Hypothalamus (tissue), 51 donors: Measurements from ENCODE around the gene TOMM40L.

Source experiments
- DNase-seq, 51 donors: peaks; one replicate each; lab custom pipeline; 2025; lab: John Stamatoyannopoulos, UW

TOMM40L gene

GRCh38 chr1:161225534-161226319 is at the start of gene TOMM40L:
Gene TOMM40L, plus strand, starts transcription at chr1:161226060. Its CDS starts 430 bp downstream, at chr1:161226490.
- peak; percentile 31 to 94 (median 81) for DNase-seq

- no peak for DNase-seq
Measured at GRCh38 chr1:161176468-161177111, 49.3 kb upstream of the TOMM40L start.

- peak; percentile 45 to 94 (median 84) for DNase-seq
Measured at GRCh38 chr1:161177112-161177935, 48.5 kb upstream of the TOMM40L start, which contains the start of gene B4GALT3. Gene B4GALT3, minus strand, starts transcription at chr1:161177507. Its CDS starts 1,447 bp downstream, at chr1:161176060.

GRCh38 chr1:161177936-161178244 is 48.0 kb upstream of the TOMM40L start:
- DNase-seq: peak in 1 of 51 donors; percentile 57

GRCh38 chr1:161179698-161180097 is 46.2 kb upstream of the TOMM40L start:
- no peak for DNase-seq

- DNase-seq: no peak
Measured at GRCh38 chr1:161180639-161181038, 45.2 kb upstream of the TOMM40L start.

- DNase-seq: no peak
Measured at GRCh38 chr1:161182214-161182613, 43.6 kb upstream of the TOMM40L start.

- DNase-seq: peak in 30 of 51 donors; percentile 11 to 70 (median 34)
Measured at GRCh38 chr1:161185282-161185682, 40.6 kb upstream of the TOMM40L start.

- peak in 2 of 51 donors; percentile 13 to 36 for DNase-seq
Measured at GRCh38 chr1:161185732-161186311, 40.0 kb upstream of the TOMM40L start.

- peak in 2 of 51 donors; percentile 15 to 23 for DNase-seq
Measured at GRCh38 chr1:161187311-161187710, 38.5 kb upstream of the TOMM40L start.

- DNase-seq: no peak
Measured at GRCh38 chr1:161188381-161188780, 37.5 kb upstream of the TOMM40L start.

- no peak for DNase-seq
Measured at GRCh38 chr1:161189036-161189435, 36.8 kb upstream of the TOMM40L start.

GRCh38 chr1:161190962-161191521 is 34.8 kb upstream of the TOMM40L start:
- DNase-seq: peak in 22 of 51 donors; percentile 12 to 67 (median 34)

- no peak for DNase-seq
Measured at GRCh38 chr1:161191971-161192370, 33.9 kb upstream of the TOMM40L start.

GRCh38 chr1:161192476-161193465 is 33.1 kb upstream of the TOMM40L start:
- peak in 39 of 51 donors; percentile 14 to 72 (median 43) for DNase-seq

- peak in 45 of 51 donors; percentile 19 to 88 (median 71) for DNase-seq
Measured at GRCh38 chr1:161193561-161194235, 32.2 kb upstream of the TOMM40L start.

GRCh38 chr1:161195171-161195570 is 30.7 kb upstream of the TOMM40L start:
- peak in 6 of 51 donors; percentile 10 to 21 (median 13) for DNase-seq

- DNase-seq: no peak
Measured at GRCh38 chr1:161196111-161196510, 29.7 kb upstream of the TOMM40L start.
